Natural killer cell (primary cell): ENCODE data around the gene JMJD1C. TPM values are rescaled to one million over a fixed set of nuclear protein-coding genes. Genes with fewer than 3 reads are reported as not detected.
A peak's percentile ranks its signal among the peaks of the same experiment; 100 is the strongest.

Experiments used
- ATAC-seq, 3 donors: fragments of 150-1000 bp in 2 of 3; fragments of 200-7000 bp in 1 of 3; cut with Tn5 transposase; 1 replicate in 1 of 3; 2 replicates in 2 of 3; pipeline ENCODE4 v1.10.0; 2021; ENCODE audit warnings: mild to moderate bottlenecking in 2 of 3, moderate library complexity in 2 of 3
- DNase-seq, 2 donors: peaks; one replicate each; pipeline versions ENCODE4 v3.0.0 to v3.0.0-alpha.2; 2013 to 2021; ENCODE audit warnings: mixed read lengths in 1 of 2
- H3K27ac ChIP-seq: one replicate; pipeline ENCODE4 v1.5.1; 2013; ENCODE audit warnings: mild to moderate bottlenecking, low read length
- H3K27me3 ChIP-seq: one replicate; pipeline ENCODE4 v1.6.1; 2013; ENCODE audit warnings: low read length; ENCODE audit not compliant: control insufficient read depth, insufficient read depth
- H3K36me3 ChIP-seq: one replicate; pipeline ENCODE4 v1.6.1; 2013; ENCODE audit warnings: low read length; ENCODE audit not compliant: control insufficient read depth, insufficient read depth
- H3K4me1 ChIP-seq: one replicate; pipeline ENCODE4 v1.6.1; 2013; ENCODE audit warnings: low read length; ENCODE audit not compliant: control insufficient read depth, insufficient read depth
- H3K4me3 ChIP-seq: one replicate; pipeline ENCODE4 v1.5.1; 2013; ENCODE audit warnings: low read length
- H3K9me3 ChIP-seq: one replicate; pipeline ENCODE4 v1.6.1; 2013; ENCODE audit warnings: low read length; ENCODE audit not compliant: control insufficient read depth, insufficient read depth
- H3K27ac Mint-ChIP-seq, 2 donors: one replicate each; pipeline ENCODE4 v1.8.0; 2022; ENCODE audit warnings: mild to moderate bottlenecking in 2 of 2, mixed read lengths in 2 of 2, moderate library complexity in 1 of 2
- H3K27me3 Mint-ChIP-seq, 2 donors: one replicate each; pipeline ENCODE4 v1.8.0; 2022; ENCODE audit warnings: low read depth in 2 of 2, mixed read lengths in 2 of 2
- H3K36me3 Mint-ChIP-seq: one replicate; pipeline ENCODE4 v1.8.0; 2022; ENCODE audit warnings: mixed read lengths
- H3K4me1 Mint-ChIP-seq, 2 donors: one replicate each; pipeline ENCODE4 v1.8.0; 2022; ENCODE audit warnings: mixed read lengths in 2 of 2
- H3K4me3 Mint-ChIP-seq: one replicate; pipeline ENCODE4 v1.8.0; 2022; ENCODE audit warnings: mild to moderate bottlenecking, moderate library complexity, mixed read lengths
- H3K9me3 Mint-ChIP-seq, 2 donors: one replicate each; pipeline ENCODE4 v1.8.0; 2022; ENCODE audit warnings: mixed read lengths in 2 of 2
- WGBS: methylation state at CpG from one replicate; pipeline ENCODE4 v1.1.7; 2013; ENCODE audit warnings: missing lambda C conversion rate; ENCODE audit not compliant: insufficient coverage; 5-methylcytosine and 5-hydroxymethylcytosine counted together
- intact Hi-C: fragments of 100-400 bp; cut with micrococcal nuclease; formaldehyde crosslinking; loops from one replicate; pipeline ENCODE4 v1.14.2; 2022
- total RNA-seq, 4 donors: library from RNA; stranded (reverse); fragments of 120-200 nt in 1 of 4; gene quantifications; one replicate each; pipeline versions ENCODE4 v1.2.3 to v1.2.4, GENCODE V29; 2013 to 2022
- TF ChIP-seq, protein P1 (sequence below): fragments of 200-600 bp; IDR thresholded peaks from one replicate; pipeline ENCODE4 v1.8.0; 2022; ENCODE audit warnings: antibody characterized with exemption

The JMJD1C gene
- total RNA-seq, 3 donors from 2014 or later (not counting 1 experiment from before 2014, with no cell fraction given), result 125 to 208 (median 156) TPM

DNA sequence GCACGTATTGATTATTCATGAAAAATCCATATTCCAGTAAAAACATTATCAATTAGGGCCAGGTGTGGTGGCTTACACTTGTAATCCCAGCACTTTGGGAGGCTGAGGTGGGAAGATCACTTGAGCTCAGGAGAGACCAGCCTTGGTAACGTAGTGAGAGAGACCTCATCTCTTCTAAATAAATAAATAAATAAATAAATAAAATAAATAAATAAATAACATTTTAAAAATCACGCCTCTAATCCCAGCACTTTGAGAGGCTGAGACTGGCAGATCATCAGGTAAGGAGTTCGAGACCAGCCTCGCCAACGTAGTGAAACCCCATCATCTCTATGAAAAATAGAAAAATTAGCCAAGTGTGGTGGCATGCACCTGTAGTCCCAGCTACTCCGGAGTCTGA lies 300.5 kb downstream of the JMJD1C start:
- WGBS, result 96% methylated on average over 5 of the region's 7 CpGs
- Histone ChIP-seq H3K27ac (no peak overlapping the region), H3K9me3 (no peaks in the 10 kb centered on the region), H3K36me3 (peaks cover 24% of the 10 kb centered on the region), H3K4me3 (no peak overlapping the region), H3K27me3 (no peaks in the 10 kb centered on the region), H3K4me1 (no peaks in the 10 kb centered on the region)
- no peaks in the 10 kb centered on the region for H3K27me3 Mint-ChIP-seq
- peaks cover 6% of the 10 kb centered on the region for H3K36me3 Mint-ChIP-seq
- intact Hi-C loops, result no loop called here
- no peak overlapping the region for H3K27ac Mint-ChIP-seq
- ATAC-seq (no peak), DNase-seq (no peak)
- no peaks in the 10 kb centered on the region for H3K9me3 Mint-ChIP-seq
- H3K4me1 Mint-ChIP-seq, result peaks cover 12% of the 10 kb centered on the region in 2 donors
- H3K4me3 Mint-ChIP-seq, result no peak overlapping the region
- TF ChIP-seq, protein P1, sequence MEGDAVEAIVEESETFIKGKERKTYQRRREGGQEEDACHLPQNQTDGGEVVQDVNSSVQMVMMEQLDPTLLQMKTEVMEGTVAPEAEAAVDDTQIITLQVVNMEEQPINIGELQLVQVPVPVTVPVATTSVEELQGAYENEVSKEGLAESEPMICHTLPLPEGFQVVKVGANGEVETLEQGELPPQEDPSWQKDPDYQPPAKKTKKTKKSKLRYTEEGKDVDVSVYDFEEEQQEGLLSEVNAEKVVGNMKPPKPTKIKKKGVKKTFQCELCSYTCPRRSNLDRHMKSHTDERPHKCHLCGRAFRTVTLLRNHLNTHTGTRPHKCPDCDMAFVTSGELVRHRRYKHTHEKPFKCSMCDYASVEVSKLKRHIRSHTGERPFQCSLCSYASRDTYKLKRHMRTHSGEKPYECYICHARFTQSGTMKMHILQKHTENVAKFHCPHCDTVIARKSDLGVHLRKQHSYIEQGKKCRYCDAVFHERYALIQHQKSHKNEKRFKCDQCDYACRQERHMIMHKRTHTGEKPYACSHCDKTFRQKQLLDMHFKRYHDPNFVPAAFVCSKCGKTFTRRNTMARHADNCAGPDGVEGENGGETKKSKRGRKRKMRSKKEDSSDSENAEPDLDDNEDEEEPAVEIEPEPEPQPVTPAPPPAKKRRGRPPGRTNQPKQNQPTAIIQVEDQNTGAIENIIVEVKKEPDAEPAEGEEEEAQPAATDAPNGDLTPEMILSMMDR, result no peak

DNA sequence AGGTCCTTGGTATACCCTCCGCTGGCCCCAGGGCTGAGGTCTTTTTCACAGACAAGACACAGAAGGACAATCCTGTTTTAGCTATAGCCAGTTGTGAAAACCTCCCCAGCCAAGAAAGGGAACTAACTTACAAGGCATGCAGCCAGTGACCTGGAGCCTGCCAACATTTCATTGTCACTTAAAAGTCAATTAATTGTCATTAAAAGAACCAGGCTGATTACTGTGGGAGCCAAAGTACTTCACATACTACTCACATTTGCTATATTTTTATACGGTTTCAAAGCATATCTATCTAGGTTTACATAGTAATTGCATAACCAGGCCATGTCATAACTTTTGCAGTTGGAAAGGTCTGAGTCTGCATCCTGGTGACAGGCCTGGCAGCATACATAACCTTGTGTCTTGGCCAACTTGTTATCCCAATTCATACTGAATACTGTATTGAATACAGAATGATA lies 301.6 kb downstream of the JMJD1C start:
- ATAC-seq, result no peak
- peak overlapping the region in 1 of 2 donors; percentile 9 for H3K27ac Mint-ChIP-seq
- H3K27ac ChIP-seq, result no peak overlapping the region

DNA sequence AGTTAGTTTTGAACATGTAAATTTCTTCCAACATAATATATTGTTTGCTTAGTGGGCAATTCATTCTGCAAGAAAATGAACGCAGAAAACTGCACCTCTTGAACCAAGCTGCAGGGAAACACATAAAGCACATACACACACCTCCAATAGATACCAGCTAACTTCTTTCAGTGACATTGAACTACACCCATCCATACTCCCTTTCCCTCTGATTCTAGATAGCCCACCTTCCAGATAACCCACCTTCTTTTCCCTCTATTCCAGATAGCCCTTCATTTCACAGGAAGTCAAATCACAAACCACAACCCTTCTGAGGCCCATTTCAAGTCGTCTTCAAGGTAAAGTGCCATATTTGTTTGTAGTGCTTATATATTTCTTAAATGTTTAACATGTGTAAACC lies 304.2 kb downstream of the JMJD1C start:
- Mint-ChIP-seq H3K4me1 (peaks cover 17 to 22% of the 10 kb centered on the region in 2 donors), H3K36me3 (no peaks in the 10 kb centered on the region), H3K27ac (peak overlapping the region; percentile 3 to 51), H3K9me3 (no peaks in the 10 kb centered on the region), H3K4me3 (no peak overlapping the region), H3K27me3 (no peaks in the 10 kb centered on the region)
- H3K36me3 ChIP-seq, result peaks cover 4% of the 10 kb centered on the region
- TF ChIP-seq, protein P1, result no peak
- no peaks in the 10 kb centered on the region for H3K9me3 ChIP-seq
- H3K27me3 ChIP-seq, result no peaks in the 10 kb centered on the region
- H3K4me1 ChIP-seq, result no peaks in the 10 kb centered on the region
- no peak overlapping the region for H3K27ac ChIP-seq
- 76% methylated on average over 1 of the region's 2 CpGs for whole genome bisulfite sequencing
- intact Hi-C loops, result no loop called here
- H3K4me3 ChIP-seq, result no peak overlapping the region
- ATAC-seq (no peak), DNase-seq (no peak)

More for the DNA sequence above, 301.6 kb downstream of the JMJD1C start:
- no peaks in the 10 kb centered on the region for H3K36me3 Mint-ChIP-seq
- no peaks in the 10 kb centered on the region for H3K4me1 ChIP-seq
- DNase-seq, result no peak
- no peaks in the 10 kb centered on the region for H3K9me3 ChIP-seq
- no peaks in the 10 kb centered on the region for H3K27me3 Mint-ChIP-seq
- H3K36me3 ChIP-seq, result peaks cover 17% of the 10 kb centered on the region
- H3K4me1 Mint-ChIP-seq, result peaks cover 12 to 18% of the 10 kb centered on the region in 2 donors
- H3K4me3 ChIP-seq, result no peak overlapping the region
- no peaks in the 10 kb centered on the region for H3K9me3 Mint-ChIP-seq
- no peaks in the 10 kb centered on the region for H3K27me3 ChIP-seq
- TF ChIP-seq, protein P1, result no peak
- no peak overlapping the region for H3K4me3 Mint-ChIP-seq
- intact Hi-C loops, result no loop called here
- WGBS, result 87% methylated on average over 2 of the region's 2 CpGs
